HepG2 (cell line): ENCODE measurements around the gene AKT3. TPM values are rescaled to one million over a fixed set of nuclear protein-coding genes. Genes with fewer than 3 reads are reported as not detected.
A peak's percentile ranks its signal among the peaks of the same experiment; 100 is the strongest.

Experiments used
- ATAC-seq: fragments of 200-7000 bp; cut with Tn5 transposase; 3 replicates; pipeline ENCODE4 v1.9.1; 2020; ENCODE audit warnings: mild to moderate bottlenecking, moderate library complexity
- BruUV-seq: library from RNA; stranded (reverse); fragments of 400-500 nt; replicated peaks from 2 replicates; lab custom pipeline; 2021; lab: Mats Ljungman, UMichigan
- CTCF ChIA-PET: fragments of 300-600 bp; formaldehyde crosslinking; extraction: SDS; loops from one replicate; lab custom pipeline; 2021; ENCODE audit warnings: low total read pairs, inconsistent platforms, low intra/inter-chr PET ratio; lab: Yijun Ruan, JAX
- POLR2A ChIA-PET: fragments of 350-600 bp; sonication (Branson Sonifier 250); formaldehyde crosslinking; loops from one replicate; lab custom pipeline; 2020; ENCODE audit warnings: antibody characterized with exemption, inconsistent platforms; lab: Yijun Ruan, JAX
- DNase-seq: peaks from one replicate; pipeline ENCODE4 v3.0.0-alpha.2; 2015; ENCODE audit warnings: low spot score
- FAIRE-seq: peaks from 3 replicates; lab custom pipeline; 2011; peaks lifted over from hg19 to GRCh38; lab: Jason Lieb, UNC
- H2AFZ ChIP-seq: one replicate; pipeline ENCODE4 v1.6.1; 2011; ENCODE audit warnings: low read length, inconsistent platforms
- H3K27ac ChIP-seq: fragments of 300-600 bp; 3 replicates; pipeline ENCODE4 v1.8.0; 2011; ENCODE audit warnings: mixed run types, mild to moderate bottlenecking, mixed read lengths, low read length, inconsistent platforms; ENCODE audit not compliant: insufficient read depth; ENCODE audit errors: extremely low read length
- H3K27me3 ChIP-seq, 2 experiments: fragments of 200-600 bp in 1 of 2; 2 replicates in 1 of 2; 3 replicates in 1 of 2; pipeline versions ENCODE4 v1.6.0 to v1.8.0; 2011; ENCODE audit warnings: low read length in 2 of 2, mild to moderate bottlenecking in 2 of 2, moderate library complexity in 2 of 2, inconsistent platforms in 1 of 2; ENCODE audit not compliant: insufficient read depth in 2 of 2, control insufficient read depth in 1 of 2
- H3K36me3 ChIP-seq, 2 experiments: fragments of 200-600 bp in 1 of 2; replicated peaks in 1 of 2; 2 replicates in 1 of 2; 3 replicates in 1 of 2; pipeline versions ENCODE4 v1.5.1 to v1.8.0; 2011; ENCODE audit warnings: low read length in 2 of 2, inconsistent platforms in 1 of 2; ENCODE audit not compliant: insufficient read depth in 2 of 2, control insufficient read depth in 1 of 2
- H3K4me1 ChIP-seq: 2 replicates; pipeline ENCODE4 v1.5.1; 2012; ENCODE audit warnings: low read length, inconsistent platforms; ENCODE audit not compliant: insufficient read depth
- H3K4me2 ChIP-seq: 2 replicates; pipeline ENCODE4 v1.6.0; 2011; ENCODE audit warnings: low read depth, low read length, inconsistent platforms
- H3K4me3 ChIP-seq, 3 experiments: fragments of 200-600 bp in 1 of 3; sonication (generic), shearing (Covaris generic) in 1 of 3; replicated peaks in 1 of 3; 2 replicates each; pipeline ENCODE4 v1.5.1; 2011 to 2016; ENCODE audit warnings: low read length in 3 of 3, inconsistent platforms in 2 of 3, low read depth in 2 of 3, mild to moderate bottlenecking in 2 of 3, control low read depth in 1 of 3, mixed read lengths in 1 of 3; ENCODE audit not compliant: insufficient read depth in 1 of 3
- H3K79me2 ChIP-seq: one replicate; pipeline ENCODE4 v1.6.1; 2011; ENCODE audit warnings: low read length, inconsistent platforms; ENCODE audit not compliant: insufficient read depth
- H3K9ac ChIP-seq: 2 replicates; pipeline ENCODE4 v1.6.0; 2011; ENCODE audit warnings: mild to moderate bottlenecking, low read depth, low read length, inconsistent platforms; ENCODE audit not compliant: insufficient read depth
- H3K9me3 ChIP-seq: 2 replicates; pipeline ENCODE4 v1.5.1; 2012; ENCODE audit warnings: mild to moderate bottlenecking, low read length
- H4K20me1 ChIP-seq: 2 replicates; pipeline ENCODE4 v1.6.0; 2011; ENCODE audit warnings: inconsistent platforms, mild to moderate bottlenecking, low read length, moderate library complexity; ENCODE audit not compliant: insufficient read depth
- ATRX ChIP-seq: sonication (generic); formaldehyde crosslinking; IDR thresholded peaks from 2 replicates; pipeline ENCODE4 v1.4.0; 2020; ENCODE audit warnings: missing genetic modification reagents, borderline replicate concordance
- FOXA3 ChIP-seq: IDR thresholded peaks from 2 replicates; pipeline ENCODE4 v1.6.1; 2016; ENCODE audit warnings: missing genetic modification reagents, missing compliant biosample characterization
- MXI1 ChIP-seq: IDR thresholded peaks from 3 replicates; pipeline ENCODE4 v1.6.1; 2012; ENCODE audit warnings: low read depth, low read length, inconsistent platforms, borderline replicate concordance
- RARA ChIP-seq: IDR thresholded peaks from 2 replicates; pipeline ENCODE4 v1.6.1; 2016; ENCODE audit warnings: missing genetic modification reagents, missing compliant biosample characterization
- TEAD3 ChIP-seq: optimal IDR thresholded peaks from 2 replicates; pipeline ENCODE3; 2016; ENCODE audit warnings: borderline replicate concordance
- TSC22D2 ChIP-seq: sonication (generic); formaldehyde crosslinking; IDR thresholded peaks from 2 replicates; pipeline ENCODE4 v1.5.1; 2020; ENCODE audit warnings: missing genetic modification reagents, mild to moderate bottlenecking, borderline replicate concordance
- ZNF432 ChIP-seq: sonication (generic); formaldehyde crosslinking; IDR thresholded peaks from 2 replicates; pipeline ENCODE4 v1.5.0; 2020; ENCODE audit warnings: missing genetic modification reagents, mild to moderate bottlenecking, borderline replicate concordance
- WGBS: methylation state at CpG from one replicate; pipeline ENCODE4 v1.1.6; 2017; ENCODE audit warnings: low lambda C conversion rate; 5-methylcytosine and 5-hydroxymethylcytosine counted together
- in situ Hi-C: cut with HindIII; loops from 2 replicates; pipeline ENCODE4 v1.10.0; 2017; ENCODE audit warnings: low pct_unique_long_range_greater_than_20kb; ENCODE audit not compliant: extremely low pct_ligation_motif_present
- intact Hi-C: fragments of 100-400 bp; cut with micrococcal nuclease; formaldehyde crosslinking; loops from one replicate; pipeline ENCODE4 v1.10.0; 2022; ENCODE audit not compliant: unreplicated experiment
- polyA plus RNA-seq, 8 experiments: library from polyadenylated mRNA; depleted of rRNA in 3 of 8; stranded (reverse) in 7 of 8; unstranded in 1 of 8; fragments of >200 nt; fragmentation: Illumina TruSeq in 4 of 8; extraction: Trizol in 4 of 8; gene quantifications; 2 replicates each; pipeline versions ENCODE4 v1.2.1 to v1.2.3, GENCODE V29; 2011 to 2016; ENCODE audit warnings: low read depth in 4 of 8, missing spikeins in 1 of 8, mixed read lengths in 1 of 8; ENCODE audit not compliant: insufficient read depth in 1 of 8
- total RNA-seq, 5 experiments: library from RNA; depleted of rRNA; stranded (reverse); fragments of >200 nt; fragmentation: Illumina TruSeq; extraction: Trizol; gene quantifications; 2 replicates each; pipeline ENCODE4 v1.2.3, GENCODE V29; 2016; ENCODE audit warnings: low read depth in 1 of 5
- TF ChIP-seq, protein P1 (sequence below): sonication (generic); formaldehyde crosslinking; IDR thresholded peaks from 2 replicates; pipeline ENCODE4 v1.8.1; 2022; ENCODE audit warnings: low read depth, mild to moderate bottlenecking, missing genetic modification reagents
- TF ChIP-seq, protein P2 (sequence below): sonication (generic); formaldehyde crosslinking; IDR thresholded peaks from 2 replicates; pipeline ENCODE4 v1.8.1; 2023; ENCODE audit warnings: mild to moderate bottlenecking, inconsistent platforms, moderate library complexity, missing genetic modification reagents, borderline replicate concordance
- TF ChIP-seq, protein P3 (sequence below): IDR thresholded peaks from 2 replicates; pipeline ENCODE4 v1.6.1; 2018; ENCODE audit warnings: missing genetic modification reagents
- TF ChIP-seq, protein P4 (sequence below): sonication (generic); formaldehyde crosslinking; IDR thresholded peaks from 2 replicates; pipeline ENCODE4 v1.4.0; 2020; ENCODE audit warnings: missing genetic modification reagents
- TF ChIP-seq, protein P5 (sequence below): sonication (generic); formaldehyde crosslinking; conservative IDR thresholded peaks from 2 replicates; pipeline ENCODE4 v1.4.0; 2020; ENCODE audit warnings: missing genetic modification reagents

AKT3 gene
- total and polyA plus RNA-seq, 2 of the 13 experiments (the other 11 are each of a cell fraction or from before 2014, with no cell fraction given): 0.07 TPM

DNA sequence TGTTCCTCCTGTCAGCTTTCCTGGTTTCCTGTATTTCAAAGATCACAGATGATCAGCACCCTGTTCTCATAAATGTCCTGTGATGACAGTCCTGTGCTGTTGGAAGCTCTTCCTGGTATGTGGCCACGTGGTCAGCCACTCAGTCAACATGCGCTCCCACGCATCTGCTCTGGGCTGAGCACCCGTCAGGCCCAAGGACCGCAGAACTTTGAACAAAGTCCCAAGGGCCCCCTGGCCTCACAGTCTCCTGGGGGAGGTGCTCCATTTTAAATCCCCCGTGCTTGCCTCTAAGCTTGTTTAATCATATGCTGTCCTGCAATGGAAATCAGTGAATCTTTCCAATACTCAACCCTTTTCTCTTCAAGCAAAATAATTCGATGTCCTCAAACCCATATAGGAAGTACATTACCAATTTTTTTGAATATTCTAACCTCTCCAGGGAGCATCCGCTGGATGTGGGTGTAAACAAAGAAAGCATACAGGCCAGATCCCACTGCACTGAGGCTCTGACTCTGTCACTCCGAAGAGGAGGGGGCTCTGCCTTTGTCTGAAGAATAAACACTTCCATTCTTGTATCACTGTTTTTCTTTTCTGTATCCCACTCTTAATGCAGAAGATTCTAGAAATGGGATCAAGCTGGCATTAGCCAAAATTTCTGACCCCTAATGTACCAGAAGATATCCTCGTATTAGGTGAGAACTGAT, 343.9 kb downstream of the AKT3 start:
- Histone ChIP-seq H3K79me2 (no peaks in the 10 kb centered on the region), H3K4me2 (peak overlapping the region; percentile 45), H3K9ac (peak overlapping the region; percentile 13; the same call in 1 of the 2 replicates), H4K20me1 (no peaks in the 10 kb centered on the region), H3K36me3 (no peaks in the 10 kb centered on the region), H3K4me3 (no peak overlapping the region), H3K27ac (peak overlapping the region; percentile 37), H3K4me1 (peaks cover 32% of the 10 kb centered on the region), H2AFZ (no peak overlapping the region), H3K27me3 (no peaks in the 10 kb centered on the region), H3K9me3 (no peaks in the 10 kb centered on the region)
- FAIRE-seq: peak; percentile 50
- in situ Hi-C loops (no loop called here), intact Hi-C loops (loop anchor here (10.0 kb wide), 1 partner anchor 161 kb away; no protein-coding TSS in a partner anchor)
- DNase-seq: peak; percentile 72
- 32% methylated on average over 9 of the region's 10 CpGs for WGBS
- ATAC-seq: peak; percentile 99
- CTCF ChIA-PET: no interaction called here
- POLR2A ChIA-PET: no interaction called here
- BruUV-seq: no TSS peak
- TF ChIP-seq, protein P1, sequence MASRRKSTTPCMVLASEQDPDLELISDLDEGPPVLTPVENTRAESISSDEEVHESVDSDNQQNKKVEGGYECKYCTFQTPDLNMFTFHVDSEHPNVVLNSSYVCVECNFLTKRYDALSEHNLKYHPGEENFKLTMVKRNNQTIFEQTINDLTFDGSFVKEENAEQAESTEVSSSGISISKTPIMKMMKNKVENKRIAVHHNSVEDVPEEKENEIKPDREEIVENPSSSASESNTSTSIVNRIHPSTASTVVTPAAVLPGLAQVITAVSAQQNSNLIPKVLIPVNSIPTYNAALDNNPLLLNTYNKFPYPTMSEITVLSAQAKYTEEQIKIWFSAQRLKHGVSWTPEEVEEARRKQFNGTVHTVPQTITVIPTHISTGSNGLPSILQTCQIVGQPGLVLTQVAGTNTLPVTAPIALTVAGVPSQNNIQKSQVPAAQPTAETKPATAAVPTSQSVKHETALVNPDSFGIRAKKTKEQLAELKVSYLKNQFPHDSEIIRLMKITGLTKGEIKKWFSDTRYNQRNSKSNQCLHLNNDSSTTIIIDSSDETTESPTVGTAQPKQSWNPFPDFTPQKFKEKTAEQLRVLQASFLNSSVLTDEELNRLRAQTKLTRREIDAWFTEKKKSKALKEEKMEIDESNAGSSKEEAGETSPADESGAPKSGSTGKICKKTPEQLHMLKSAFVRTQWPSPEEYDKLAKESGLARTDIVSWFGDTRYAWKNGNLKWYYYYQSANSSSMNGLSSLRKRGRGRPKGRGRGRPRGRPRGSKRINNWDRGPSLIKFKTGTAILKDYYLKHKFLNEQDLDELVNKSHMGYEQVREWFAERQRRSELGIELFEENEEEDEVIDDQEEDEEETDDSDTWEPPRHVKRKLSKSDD (CRISPR knock-in tag): peak; percentile 66; the same call in 1 of the 2 replicates
- TF ChIP-seq TSC22D2 (CRISPR knock-in tag) (0 out of 2 replicates have a peak, but pooled peaks have one; percentile 41), TEAD3 (CRISPR knock-in tag) (peak; percentile 99), MXI1 (peak; percentile 86; the same call in 1 of the 3 replicates), RARA (peak; percentile 65), FOXA3 (CRISPR knock-in tag) (peak; percentile 97), ATRX (CRISPR knock-in tag) (no peak), ZNF432 (CRISPR knock-in tag) (no peak)
- TF ChIP-seq, protein P2, sequence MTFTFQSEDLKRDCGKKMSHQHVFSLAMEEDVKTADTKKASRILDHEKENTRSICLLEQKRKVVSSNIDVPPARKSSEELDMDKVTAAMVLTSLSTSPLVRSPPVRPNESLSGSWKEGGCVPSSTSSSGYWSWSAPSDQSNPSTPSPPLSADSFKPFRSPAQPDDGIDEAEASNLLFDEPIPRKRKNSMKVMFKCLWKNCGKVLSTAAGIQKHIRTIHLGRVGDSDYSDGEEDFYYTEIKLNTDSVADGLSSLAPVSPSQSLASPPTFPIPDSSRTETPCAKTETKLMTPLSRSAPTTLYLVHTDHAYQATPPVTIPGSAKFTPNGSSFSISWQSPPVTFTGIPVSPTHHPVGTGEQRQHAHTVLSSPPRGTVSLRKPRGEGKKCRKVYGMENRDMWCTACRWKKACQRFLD: no peak
- TF ChIP-seq, protein P3, sequence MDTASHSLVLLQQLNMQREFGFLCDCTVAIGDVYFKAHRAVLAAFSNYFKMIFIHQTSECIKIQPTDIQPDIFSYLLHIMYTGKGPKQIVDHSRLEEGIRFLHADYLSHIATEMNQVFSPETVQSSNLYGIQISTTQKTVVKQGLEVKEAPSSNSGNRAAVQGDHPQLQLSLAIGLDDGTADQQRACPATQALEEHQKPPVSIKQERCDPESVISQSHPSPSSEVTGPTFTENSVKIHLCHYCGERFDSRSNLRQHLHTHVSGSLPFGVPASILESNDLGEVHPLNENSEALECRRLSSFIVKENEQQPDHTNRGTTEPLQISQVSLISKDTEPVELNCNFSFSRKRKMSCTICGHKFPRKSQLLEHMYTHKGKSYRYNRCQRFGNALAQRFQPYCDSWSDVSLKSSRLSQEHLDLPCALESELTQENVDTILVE (CRISPR knock-in tag): peak; percentile 75
- TF ChIP-seq, protein P4, sequence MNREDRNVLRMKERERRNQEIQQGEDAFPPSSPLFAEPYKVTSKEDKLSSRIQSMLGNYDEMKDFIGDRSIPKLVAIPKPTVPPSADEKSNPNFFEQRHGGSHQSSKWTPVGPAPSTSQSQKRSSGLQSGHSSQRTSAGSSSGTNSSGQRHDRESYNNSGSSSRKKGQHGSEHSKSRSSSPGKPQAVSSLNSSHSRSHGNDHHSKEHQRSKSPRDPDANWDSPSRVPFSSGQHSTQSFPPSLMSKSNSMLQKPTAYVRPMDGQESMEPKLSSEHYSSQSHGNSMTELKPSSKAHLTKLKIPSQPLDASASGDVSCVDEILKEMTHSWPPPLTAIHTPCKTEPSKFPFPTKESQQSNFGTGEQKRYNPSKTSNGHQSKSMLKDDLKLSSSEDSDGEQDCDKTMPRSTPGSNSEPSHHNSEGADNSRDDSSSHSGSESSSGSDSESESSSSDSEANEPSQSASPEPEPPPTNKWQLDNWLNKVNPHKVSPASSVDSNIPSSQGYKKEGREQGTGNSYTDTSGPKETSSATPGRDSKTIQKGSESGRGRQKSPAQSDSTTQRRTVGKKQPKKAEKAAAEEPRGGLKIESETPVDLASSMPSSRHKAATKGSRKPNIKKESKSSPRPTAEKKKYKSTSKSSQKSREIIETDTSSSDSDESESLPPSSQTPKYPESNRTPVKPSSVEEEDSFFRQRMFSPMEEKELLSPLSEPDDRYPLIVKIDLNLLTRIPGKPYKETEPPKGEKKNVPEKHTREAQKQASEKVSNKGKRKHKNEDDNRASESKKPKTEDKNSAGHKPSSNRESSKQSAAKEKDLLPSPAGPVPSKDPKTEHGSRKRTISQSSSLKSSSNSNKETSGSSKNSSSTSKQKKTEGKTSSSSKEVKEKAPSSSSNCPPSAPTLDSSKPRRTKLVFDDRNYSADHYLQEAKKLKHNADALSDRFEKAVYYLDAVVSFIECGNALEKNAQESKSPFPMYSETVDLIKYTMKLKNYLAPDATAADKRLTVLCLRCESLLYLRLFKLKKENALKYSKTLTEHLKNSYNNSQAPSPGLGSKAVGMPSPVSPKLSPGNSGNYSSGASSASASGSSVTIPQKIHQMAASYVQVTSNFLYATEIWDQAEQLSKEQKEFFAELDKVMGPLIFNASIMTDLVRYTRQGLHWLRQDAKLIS: no peak
- TF ChIP-seq, protein P5, sequence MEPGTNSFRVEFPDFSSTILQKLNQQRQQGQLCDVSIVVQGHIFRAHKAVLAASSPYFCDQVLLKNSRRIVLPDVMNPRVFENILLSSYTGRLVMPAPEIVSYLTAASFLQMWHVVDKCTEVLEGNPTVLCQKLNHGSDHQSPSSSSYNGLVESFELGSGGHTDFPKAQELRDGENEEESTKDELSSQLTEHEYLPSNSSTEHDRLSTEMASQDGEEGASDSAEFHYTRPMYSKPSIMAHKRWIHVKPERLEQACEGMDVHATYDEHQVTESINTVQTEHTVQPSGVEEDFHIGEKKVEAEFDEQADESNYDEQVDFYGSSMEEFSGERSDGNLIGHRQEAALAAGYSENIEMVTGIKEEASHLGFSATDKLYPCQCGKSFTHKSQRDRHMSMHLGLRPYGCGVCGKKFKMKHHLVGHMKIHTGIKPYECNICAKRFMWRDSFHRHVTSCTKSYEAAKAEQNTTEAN: peak; percentile 76
